Mucosa of gallbladder (tissue), 1 donor: ENCODE results near the gene PCNX1. TPM values are rescaled to one million over a fixed set of nuclear protein-coding genes. Genes with fewer than 3 reads are reported as not detected.

ENCODE experiments used
- DNase-seq: peaks from one replicate; pipeline ENCODE4 v3.0.0-alpha.2; 2020; ENCODE audit warnings: low spot score
- total RNA-seq: library from RNA; stranded (reverse); gene quantifications from one replicate; pipeline ENCODE4 v1.2.1, GENCODE V29; 2021
- donor health status: DM: no; HTN: no; CAD: no.

PCNX1 gene
- total RNA-seq, 1 donor from 2014 or later: 42.6 TPM

GRCh38 chr14:71076462-71077092, 169.3 kb downstream of the PCNX1 start:
- DNase-seq: no peak

DNA sequence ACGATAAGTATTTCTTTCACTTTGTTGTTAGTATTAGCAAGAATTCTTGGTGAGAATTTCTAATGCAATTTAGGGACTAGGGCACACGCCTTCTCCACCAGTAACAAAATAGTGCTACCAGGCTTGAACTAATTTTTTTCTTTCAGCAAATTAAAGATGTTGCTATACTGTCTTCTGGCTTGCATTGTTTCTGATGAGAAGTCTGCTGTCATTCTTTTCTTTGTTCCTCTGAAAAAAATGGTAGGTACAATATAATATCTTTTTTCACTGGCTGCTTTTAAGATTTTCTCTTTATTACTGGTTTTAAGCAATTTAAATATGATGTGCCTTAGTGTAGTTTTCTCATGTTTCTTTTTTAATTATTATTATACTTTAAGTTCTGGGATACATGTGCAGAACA, 171.2 kb downstream of the PCNX1 start:
- DNase-seq: no peak

DNA sequence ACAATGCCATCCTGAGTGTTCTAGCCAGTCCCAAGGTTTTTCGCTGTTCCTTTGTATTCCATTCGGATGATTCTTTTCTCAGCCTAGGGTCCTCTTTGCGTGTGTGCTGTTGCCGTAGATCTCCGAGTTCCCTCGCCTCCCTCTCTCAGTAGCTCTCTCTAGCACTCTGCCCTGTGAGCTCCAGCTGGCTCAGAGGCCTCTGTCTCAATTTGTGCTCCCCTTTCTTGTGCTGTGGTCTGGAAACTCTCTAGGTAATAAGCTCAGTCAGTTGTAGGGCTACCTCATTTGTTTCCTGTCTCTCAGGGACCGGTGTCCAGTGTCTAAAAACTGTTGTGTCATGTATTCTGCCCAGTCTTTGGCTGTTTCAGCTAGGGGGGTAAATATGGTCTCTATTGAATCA, 179.3 kb downstream of the PCNX1 start:
- DNase-seq: no peak

- DNase-seq: no peak
These were observed 182.7 kb downstream of the PCNX1 start for GRCh38 chr14:71089971-71090370.

DNA sequence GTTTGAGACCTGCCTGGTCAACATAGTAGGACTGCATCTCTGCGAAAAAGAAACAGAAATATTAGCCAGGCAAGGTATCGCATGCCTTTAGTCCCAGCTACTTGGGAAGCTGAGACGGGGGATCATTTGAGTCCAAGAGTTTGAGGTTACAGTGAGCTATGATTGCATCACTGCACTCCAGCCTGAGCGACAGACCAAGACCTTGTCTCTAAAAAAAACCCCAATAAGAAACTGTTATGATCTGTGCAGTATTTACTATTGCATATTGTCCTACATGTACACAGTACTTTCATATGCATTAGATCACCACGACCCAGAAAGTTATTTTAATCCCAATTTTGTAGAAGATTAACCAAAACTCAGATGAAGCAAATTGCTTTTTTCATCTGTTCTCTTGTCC, 187.5 kb downstream of the PCNX1 start:
- DNase-seq: no peak

- DNase-seq: no peak
These were observed 189.7 kb downstream of the PCNX1 start for GRCh38 chr14:71096947-71097346.

DNA sequence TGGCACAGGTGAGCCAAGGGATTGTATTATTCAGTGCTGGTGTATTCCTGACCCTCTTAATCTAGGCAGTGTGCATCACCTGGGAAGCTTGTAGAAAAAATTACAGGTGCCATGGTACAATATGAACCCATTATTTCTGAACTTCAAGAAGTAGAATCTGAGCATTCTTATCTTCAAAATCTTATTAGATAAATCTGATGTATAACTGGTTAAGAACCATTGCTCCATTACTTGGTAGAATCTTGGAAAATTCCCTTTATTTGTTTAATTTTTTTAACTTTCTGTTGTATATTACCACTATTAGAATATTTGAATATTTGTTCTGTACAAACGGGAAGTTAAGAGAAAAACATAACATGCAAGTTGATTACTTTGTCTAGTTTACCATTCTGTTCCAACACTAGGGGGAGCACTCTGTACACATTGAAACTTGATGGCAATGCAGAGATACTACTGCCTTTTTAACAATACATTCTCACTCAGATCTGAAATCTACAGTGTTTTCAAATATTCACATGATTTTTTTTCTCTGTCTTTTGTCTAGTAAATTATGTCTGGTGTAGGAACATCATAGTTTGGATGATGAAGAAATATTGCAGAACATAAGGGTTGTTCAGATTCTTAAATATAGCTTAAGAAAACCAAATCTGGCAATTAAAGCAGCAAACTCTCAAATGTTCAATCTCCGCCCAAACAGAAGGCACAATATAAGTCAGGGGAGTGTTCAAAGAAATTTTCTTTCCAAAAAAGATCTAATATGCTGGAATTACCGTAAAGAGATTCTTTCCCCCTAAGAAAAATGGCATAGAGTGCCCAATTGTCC, 196.6 kb downstream of the PCNX1 start:
- DNase-seq: no peak

DNA sequence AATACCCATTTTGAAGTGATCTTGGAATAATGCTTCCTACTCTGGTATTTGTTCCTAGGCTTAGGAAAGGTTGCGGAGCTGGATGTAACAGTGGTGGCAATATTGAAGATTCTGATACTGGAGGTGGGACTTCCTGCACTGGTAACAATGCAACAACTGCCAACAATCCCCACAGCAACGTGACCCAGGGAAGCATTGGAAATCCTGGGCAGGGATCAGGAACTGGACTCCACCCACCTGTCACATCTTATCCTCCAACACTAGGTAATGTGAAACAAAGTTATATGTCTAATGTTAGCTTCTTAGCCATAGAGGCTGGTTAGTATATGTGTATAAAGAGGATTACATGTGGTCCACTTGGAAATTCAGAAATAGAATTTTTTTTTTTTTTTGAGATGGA, 197.9 kb downstream of the PCNX1 start:
- DNase-seq: no peak

GRCh38 chr14:71107921-71108320, 200.7 kb downstream of the PCNX1 start:
- no peak for DNase-seq

DNA sequence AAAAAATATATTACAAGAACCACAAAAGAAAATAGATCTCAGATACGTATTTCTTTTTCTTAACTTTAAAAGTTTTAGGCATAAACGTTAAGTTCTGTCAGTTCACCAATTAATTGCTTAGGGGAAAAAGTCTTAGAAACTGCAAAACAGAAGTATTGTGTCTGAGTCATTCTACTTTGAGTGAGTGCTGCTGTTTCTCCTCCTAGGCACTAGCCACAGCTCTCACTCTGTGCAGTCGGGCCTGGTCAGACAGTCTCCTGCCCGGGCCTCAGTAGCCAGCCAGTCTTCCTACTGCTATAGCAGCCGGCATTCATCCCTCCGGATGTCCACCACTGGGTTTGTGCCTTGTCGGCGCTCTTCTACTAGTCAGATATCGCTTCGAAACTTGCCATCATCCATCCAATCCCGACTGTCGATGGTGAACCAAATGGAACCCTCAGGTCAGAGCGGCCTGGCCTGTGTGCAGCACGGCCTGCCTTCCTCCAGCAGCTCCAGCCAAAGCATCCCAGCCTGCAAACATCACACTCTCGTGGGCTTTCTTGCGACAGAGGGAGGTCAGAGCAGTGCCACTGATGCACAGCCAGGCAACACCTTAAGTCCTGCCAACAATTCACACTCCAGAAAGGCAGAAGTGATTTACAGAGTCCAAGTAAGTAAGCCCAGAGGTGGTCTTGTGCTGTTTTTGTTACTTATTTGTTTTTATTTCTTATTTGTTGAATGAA, 201.3 kb downstream of the PCNX1 start:
- no peak for DNase-seq

DNA sequence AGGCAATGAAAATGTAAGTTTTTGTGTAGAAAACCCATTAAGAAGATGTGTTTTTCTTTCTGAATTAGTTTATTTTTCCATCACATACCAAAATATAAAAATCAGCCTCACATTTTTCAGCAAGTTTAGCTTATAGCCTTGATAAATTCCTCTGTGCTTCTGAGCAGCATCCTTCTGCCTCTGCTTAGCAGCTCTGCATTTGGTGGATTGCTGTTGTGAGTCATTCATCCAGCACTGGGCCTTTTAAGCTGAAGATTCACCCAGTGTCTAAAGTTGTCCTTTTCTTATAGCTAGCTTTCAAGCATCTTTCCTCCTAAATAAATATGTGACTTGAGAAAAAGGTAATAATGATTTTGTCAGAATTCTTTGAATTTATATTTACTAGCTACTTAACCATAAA, 206.1 kb downstream of the PCNX1 start:
- no peak for DNase-seq

GRCh38 chr14:71114565-71114964, 207.3 kb downstream of the PCNX1 start:
- DNase-seq: no peak

GRCh38 chr14:71115306-71115705, 208.0 kb downstream of the PCNX1 start:
- no peak for DNase-seq

DNA sequence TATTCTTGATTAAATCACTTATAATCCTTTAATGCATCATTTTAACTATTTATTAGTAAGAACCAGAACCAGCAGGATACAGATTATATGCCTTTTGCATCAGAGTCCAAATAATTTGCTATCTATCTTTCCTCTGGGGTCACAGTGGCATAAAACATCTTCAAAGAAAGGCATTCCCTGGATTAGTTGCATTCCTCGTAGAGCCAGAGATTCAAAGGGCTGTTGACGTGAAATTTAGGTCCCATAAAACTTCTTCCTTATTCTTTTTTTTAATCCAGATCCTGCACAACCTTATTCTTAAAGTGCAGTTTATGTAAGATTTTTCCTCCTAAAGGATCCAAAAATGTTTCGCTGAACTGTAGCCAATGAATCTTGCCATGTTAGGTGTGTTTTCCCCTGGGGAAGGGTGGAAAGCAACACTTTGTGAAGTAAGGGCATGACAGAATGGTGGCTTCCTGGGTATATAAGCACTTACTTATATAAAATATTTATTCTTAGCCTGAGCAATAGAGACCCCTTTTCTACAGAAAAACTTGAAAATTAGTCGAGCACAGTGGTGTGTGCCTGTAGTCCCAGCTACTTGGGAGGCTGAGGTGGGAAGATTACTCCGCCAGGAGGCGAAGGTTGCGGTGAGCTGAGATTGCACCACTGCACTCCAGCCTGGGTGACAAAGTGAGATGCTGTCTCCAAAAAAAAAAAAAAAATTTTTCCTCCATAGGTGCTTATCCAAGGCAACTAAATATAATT, 208.7 kb downstream of the PCNX1 start:
- DNase-seq: no peak

- DNase-seq: no peak
These were observed 209.4 kb downstream of the PCNX1 start for GRCh38 chr14:71116568-71117122.

DNA sequence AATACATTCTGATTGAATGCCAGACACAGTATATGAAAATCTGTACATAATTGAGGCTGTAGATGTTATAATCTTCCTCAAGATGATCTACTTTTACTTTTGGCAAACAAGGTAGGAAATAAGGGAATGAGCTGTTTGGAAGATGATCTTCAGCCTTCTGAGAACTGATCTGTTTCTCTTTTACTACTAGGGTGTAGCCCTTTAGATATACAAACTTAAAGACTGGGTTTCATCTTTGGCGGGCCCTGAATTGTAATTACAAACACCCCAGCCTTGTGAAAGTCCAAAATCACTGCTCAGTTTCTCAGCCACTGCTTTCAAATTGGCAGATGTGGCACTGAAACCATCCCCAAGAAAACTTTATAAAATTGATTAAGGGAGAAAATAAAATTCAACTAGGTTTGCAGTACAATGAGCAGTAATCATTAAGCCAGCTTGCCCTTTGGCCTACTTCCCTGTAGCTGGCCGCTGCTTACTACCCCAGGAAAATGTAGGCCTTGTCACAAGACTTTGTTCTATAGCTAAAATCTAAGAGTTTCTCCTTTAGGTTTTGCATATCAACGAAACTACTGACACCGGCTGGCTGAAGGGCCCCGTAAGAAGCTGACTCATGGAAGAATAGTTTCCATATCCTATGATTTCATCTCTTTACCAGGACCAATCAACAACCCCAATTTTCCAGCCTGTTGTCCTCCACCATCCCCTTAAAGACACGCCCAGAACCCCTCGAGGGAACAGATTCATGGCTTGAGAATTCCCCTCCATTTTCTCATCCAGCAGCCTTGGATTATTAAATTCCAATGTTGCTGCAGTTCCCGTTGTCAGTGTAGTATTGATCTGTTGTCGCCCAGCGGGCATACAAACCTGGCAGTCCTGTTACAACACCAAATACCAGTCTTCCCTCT, 210.8 kb downstream of the PCNX1 start:
- peak; percentile 63 for DNase-seq

GRCh38 chr14:71119075-71119474, 211.8 kb downstream of the PCNX1 start:
- DNase-seq: no peak

GRCh38 chr14:71119832-71120231, 212.6 kb downstream of the PCNX1 start:
- DNase-seq: no peak

DNA sequence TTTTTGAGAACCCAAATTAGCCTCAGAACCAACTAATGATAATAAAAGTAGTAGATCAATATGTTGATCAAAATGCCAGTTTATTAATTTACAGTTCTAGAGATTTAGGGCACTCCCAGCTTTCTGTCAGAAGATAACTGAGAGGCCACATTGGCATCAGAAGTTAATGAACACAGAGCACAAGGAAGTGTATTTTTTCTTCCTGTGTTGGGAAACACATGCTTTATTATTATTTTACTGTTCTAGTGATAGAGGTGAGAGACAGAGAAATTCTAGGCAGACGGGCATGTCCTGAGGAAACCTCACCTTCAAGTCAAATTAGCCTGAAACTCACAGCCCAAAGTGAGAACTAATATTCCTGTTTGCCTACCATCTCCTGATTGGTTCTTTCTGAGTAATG, 213.7 kb downstream of the PCNX1 start:
- no peak for DNase-seq

DNA sequence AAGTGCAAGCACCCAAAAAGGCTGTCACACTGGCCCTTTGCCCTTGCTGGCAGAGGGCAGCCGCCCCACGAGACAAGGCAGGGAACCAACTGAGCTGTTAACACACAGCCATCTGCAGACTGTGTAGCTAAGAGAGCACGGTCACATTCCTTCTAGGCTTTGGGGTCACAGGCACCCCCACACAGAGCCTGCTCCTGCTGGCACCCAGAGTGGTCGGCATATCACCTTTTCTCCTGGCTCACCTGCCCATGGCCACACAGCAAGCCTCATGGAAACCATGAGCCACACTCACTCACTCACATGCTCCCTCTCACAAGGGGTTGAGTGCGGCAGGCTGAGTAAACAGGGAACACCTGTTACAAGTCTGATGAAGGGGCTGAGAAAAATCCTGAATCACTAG, 214.5 kb downstream of the PCNX1 start:
- DNase-seq: no peak
